Fibroblast of the aortic adventitia (primary cell): ENCODE measurements around the gene AKAP7. TPM values are rescaled to one million over a fixed set of nuclear protein-coding genes. Genes with fewer than 3 reads are reported as not detected.
A peak's percentile ranks its signal among the peaks of the same experiment; 100 is the strongest.

Experiments
- DNase-seq: peaks from one replicate; pipeline ENCODE4 v3.0.0-alpha.2; 2010; ENCODE audit warnings: low read depth
- H3K4me3 ChIP-seq: 2 replicates; pipeline ENCODE4 v1.5.1; 2011; ENCODE audit warnings: low read depth, mild to moderate bottlenecking, control low read depth, low read length, moderate library complexity
- CTCF ChIP-seq: IDR thresholded peaks from 2 replicates; pipeline ENCODE4 v1.5.1; 2011; ENCODE audit warnings: mild to moderate bottlenecking, low read length, control low read depth, inconsistent platforms; ENCODE audit not compliant: insufficient read depth
- total RNA-seq: library from RNA; depleted of rRNA; stranded (reverse); fragments of >200 nt; gene quantifications from 2 replicates; pipeline ENCODE4 v1.2.3, GENCODE V29; 2012; ENCODE audit warnings: low replicate concordance

Gene AKAP7
- total RNA-seq, 1 donor, result 5.4 TPM

DNA sequence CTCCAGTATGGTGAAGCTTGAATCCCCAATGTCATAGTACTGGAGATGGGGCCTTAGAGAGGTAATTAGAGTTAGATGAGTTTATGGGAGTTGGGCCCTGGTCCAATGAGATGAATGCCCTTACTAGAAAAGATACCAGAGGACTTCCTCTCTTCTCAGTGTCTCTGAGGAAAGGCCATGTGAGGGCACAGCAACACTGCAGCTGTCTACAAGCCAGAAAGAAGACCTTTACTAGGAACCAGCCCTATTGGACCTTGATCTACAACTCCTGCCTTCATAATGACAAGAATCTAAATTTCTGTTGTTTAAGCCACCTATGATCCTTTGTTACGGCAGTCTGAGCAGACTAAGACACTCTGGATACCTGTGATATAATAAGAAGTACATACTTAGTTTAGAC, 31.4 kb upstream of the AKAP7 start:
- no peak for TF ChIP-seq CTCF
- no peak for DNase-seq

DNA sequence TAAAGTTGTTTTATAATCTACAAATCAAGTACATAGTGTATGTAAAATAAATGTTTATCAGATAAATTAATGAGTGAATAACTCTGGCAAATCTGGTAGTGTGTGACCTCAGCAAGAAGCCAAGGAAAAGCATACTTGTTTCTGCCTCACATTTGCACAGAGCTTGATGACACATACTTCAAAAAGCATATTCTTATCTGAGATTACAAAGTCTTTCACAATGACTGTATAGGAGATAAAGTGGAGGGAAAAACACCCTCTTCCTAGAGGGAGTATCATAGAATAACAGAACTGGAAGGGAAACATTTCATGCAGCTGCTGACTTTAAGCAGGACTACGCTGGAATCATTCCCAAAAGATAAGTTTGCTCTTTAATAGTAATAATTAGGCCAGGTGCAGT, 28.1 kb upstream of the AKAP7 start:
- peak; percentile 95 for DNase-seq
- TF ChIP-seq CTCF, result no peak
- no peak overlapping the region for H3K4me3 ChIP-seq

More for the DNA sequence above, 31.4 kb upstream of the AKAP7 start:
- H3K4me3 ChIP-seq, result no peak overlapping the region

GRCh38 chr6:131112249-131112648, 23.0 kb upstream of the AKAP7 start:
- DNase-seq, result no peak
- H3K4me3 ChIP-seq, result no peak overlapping the region
- no peak for TF ChIP-seq CTCF

- H3K4me3 ChIP-seq, result no peak overlapping the region
- TF ChIP-seq CTCF, result no peak
- DNase-seq, result no peak
Observed at GRCh38 chr6:131115651-131116050, 19.6 kb upstream of the AKAP7 start.

GRCh38 chr6:131116321-131116720, 18.9 kb upstream of the AKAP7 start:
- DNase-seq, result no peak
- no peak for TF ChIP-seq CTCF
- H3K4me3 ChIP-seq, result no peak overlapping the region

GRCh38 chr6:131116755-131117360, 18.4 kb upstream of the AKAP7 start:
- no peak overlapping the region for H3K4me3 ChIP-seq
- peak; percentile 79 for DNase-seq
- peak; percentile 37 for TF ChIP-seq CTCF

- TF ChIP-seq CTCF, result no peak
- H3K4me3 ChIP-seq, result no peak overlapping the region
- no peak for DNase-seq
Observed at GRCh38 chr6:131117878-131118277, 17.4 kb upstream of the AKAP7 start.
